Colonic mucosa (tissue), 4 donors: ENCODE measurements around the gene VSX1. TPM values are rescaled to one million over a fixed set of nuclear protein-coding genes. Genes with fewer than 3 reads are reported as not detected.

Source experiments
- DNase-seq: peaks from one replicate; pipeline ENCODE4 v3.0.0-alpha.2; 2020
- H3K27ac ChIP-seq: fragments of 200-600 bp; one replicate; pipeline ENCODE4 v1.8.0; 2021
- H3K27me3 ChIP-seq: fragments of 200-600 bp; one replicate; pipeline ENCODE4 v1.8.0; 2021
- H3K36me3 ChIP-seq: fragments of 200-600 bp; one replicate; pipeline ENCODE4 v1.8.0; 2021
- H3K4me1 ChIP-seq: fragments of 200-600 bp; one replicate; pipeline ENCODE4 v1.8.0; 2021; ENCODE audit warnings: mild to moderate bottlenecking
- H3K4me3 ChIP-seq: fragments of 200-600 bp; one replicate; pipeline ENCODE4 v1.8.0; 2021
- H3K9ac ChIP-seq, 2 donors: one replicate each; pipeline ENCODE4 v1.7.0; 2013; ENCODE audit warnings: control low read depth in 2 of 2, low read depth in 2 of 2, low read length in 2 of 2
- H3K9me3 ChIP-seq: fragments of 200-600 bp; one replicate; pipeline ENCODE4 v1.8.0; 2021
- intact Hi-C: fragments of 100-400 bp; cut with DNase I; formaldehyde crosslinking; loops from one replicate; pipeline ENCODE4 v1.14.1; 2022
- total RNA-seq, 2 donors: library from RNA; stranded (reverse); fragmentation: NEBNext Ultra II Directional in 1 of 2; extraction: Animal tissue kit (Norgen Biotek cat#: 25700) in 1 of 2; gene quantifications; one replicate each; pipeline ENCODE4 v1.2.1, GENCODE V29; 2021
- TF ChIP-seq, protein P1 (sequence below): fragments of 200-600 bp; IDR thresholded peaks from one replicate; pipeline ENCODE4 v1.8.0; 2022; ENCODE audit warnings: antibody characterized with exemption, mild to moderate bottlenecking
- donor health status: healthy.
- donor health status: DM: no; HTN: no; CAD: no.
- donor health status: DM: no; HTN: no; CAD: no.

VSX1 gene
- total RNA-seq, 2 donors from 2014 or later = not detected

GRCh38 chr20:25076731-25077609 lies 5.0 kb downstream of the VSX1 start:
- Histone ChIP-seq H3K9ac (no peak overlapping the region), H3K27me3 (peaks cover 13% of the 10 kb centered on the region), H3K4me3 (peak overlapping the region; percentile 10), H3K36me3 (no peaks in the 10 kb centered on the region), H3K4me1 (no peaks in the 10 kb centered on the region), H3K9me3 (no peaks in the 10 kb centered on the region), H3K27ac (no peak overlapping the region)
- TF ChIP-seq, protein P1, sequence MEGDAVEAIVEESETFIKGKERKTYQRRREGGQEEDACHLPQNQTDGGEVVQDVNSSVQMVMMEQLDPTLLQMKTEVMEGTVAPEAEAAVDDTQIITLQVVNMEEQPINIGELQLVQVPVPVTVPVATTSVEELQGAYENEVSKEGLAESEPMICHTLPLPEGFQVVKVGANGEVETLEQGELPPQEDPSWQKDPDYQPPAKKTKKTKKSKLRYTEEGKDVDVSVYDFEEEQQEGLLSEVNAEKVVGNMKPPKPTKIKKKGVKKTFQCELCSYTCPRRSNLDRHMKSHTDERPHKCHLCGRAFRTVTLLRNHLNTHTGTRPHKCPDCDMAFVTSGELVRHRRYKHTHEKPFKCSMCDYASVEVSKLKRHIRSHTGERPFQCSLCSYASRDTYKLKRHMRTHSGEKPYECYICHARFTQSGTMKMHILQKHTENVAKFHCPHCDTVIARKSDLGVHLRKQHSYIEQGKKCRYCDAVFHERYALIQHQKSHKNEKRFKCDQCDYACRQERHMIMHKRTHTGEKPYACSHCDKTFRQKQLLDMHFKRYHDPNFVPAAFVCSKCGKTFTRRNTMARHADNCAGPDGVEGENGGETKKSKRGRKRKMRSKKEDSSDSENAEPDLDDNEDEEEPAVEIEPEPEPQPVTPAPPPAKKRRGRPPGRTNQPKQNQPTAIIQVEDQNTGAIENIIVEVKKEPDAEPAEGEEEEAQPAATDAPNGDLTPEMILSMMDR = no peak
- no peak for DNase-seq
- intact Hi-C loops = no loop called here

DNA sequence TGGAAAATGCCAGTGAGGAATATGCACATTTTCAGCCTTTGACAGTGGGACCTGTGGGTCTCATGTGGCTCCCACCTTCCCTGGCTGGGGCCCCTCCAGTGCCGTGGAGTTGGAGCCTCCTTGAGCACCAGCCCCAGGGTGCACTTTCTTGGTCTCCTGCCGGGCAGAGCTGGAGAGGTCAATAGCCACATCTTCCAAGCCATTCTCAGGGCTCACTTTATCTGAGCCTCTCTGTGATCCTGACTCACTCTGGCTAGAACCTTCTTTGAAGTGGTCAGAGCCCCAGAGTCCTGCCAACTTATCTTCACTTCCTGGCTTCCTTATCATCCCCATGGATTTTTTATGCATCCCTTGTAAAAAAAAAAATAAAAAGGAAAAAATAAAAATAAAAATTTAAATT lies 5.7 kb downstream of the VSX1 start:
- H3K4me3 ChIP-seq = no peak overlapping the region
- TF ChIP-seq, protein P1 = no peak
- intact Hi-C loops = no loop called here
- H3K4me1 ChIP-seq = no peaks in the 10 kb centered on the region
- peaks cover 6% of the 10 kb centered on the region for H3K27me3 ChIP-seq
- no peak for DNase-seq
- H3K27ac ChIP-seq = no peak overlapping the region
- H3K9ac ChIP-seq = no peak overlapping the region
- H3K9me3 ChIP-seq = no peaks in the 10 kb centered on the region
- H3K36me3 ChIP-seq = no peaks in the 10 kb centered on the region

- peak; percentile 11 for DNase-seq
- H3K27ac ChIP-seq = no peak overlapping the region
- intact Hi-C loops = loop anchor here (5.0 kb wide), 1 partner anchor 104 kb away; no protein-coding TSS in a partner anchor
- no peaks in the 10 kb centered on the region for H3K9me3 ChIP-seq
- H3K36me3 ChIP-seq = no peaks in the 10 kb centered on the region
- H3K27me3 ChIP-seq = peaks cover 7% of the 10 kb centered on the region
- no peak overlapping the region for H3K4me3 ChIP-seq
- H3K9ac ChIP-seq = no peak overlapping the region
- TF ChIP-seq, protein P1 = no peak
- H3K4me1 ChIP-seq = no peaks in the 10 kb centered on the region
Observed at GRCh38 chr20:25073544-25073943, 8.4 kb downstream of the VSX1 start.

DNA sequence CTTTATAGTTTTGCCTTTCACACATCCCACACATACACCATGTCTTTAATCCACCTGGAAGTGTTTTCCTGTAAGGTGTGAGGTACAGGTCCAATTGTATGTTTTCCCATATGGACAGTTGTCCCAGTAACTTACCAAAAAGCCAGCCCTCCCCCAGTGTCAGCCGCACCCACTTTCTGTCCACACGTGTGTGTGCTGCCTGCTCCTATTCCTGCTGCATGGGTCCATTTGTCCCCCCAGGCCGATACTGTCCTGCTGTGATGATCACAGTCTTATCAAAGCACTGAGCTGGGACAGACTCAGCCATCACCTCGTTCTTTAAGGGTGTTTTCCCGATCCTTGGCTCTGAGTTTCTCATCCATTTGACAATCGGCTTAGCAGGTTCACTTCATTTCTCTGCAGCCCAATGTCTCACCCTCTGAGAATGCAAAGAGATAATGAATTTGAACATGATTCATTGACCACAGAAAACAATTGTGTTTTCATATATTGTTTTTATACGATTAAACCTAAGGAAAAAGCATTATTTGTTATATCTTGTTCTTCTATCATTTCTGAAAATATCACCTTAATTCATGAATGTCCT lies 9.6 kb downstream of the VSX1 start:
- DNase-seq = peak; percentile 11
- intact Hi-C loops = loop anchor here (5.0 kb wide), 1 partner anchor 105 kb away; no protein-coding TSS in a partner anchor

DNA sequence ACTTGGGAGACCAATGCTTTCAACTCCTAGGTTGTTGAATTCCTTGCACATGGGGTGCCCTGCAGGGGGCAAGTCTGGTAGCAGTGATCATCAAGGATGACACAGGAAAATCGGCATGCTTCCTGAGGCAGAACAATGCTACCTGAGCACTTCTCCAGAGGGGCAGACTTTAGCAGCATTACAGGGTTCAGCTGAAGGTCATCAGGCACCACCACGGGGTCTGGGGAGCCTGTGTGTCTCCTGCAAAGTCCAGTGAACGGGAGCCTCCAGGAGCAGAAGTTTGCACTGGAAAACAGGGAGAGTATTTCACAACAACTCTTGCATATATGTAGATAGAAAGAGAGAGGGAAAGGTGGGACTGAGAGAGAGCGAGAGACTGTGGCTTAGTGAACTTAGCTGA lies 10.2 kb downstream of the VSX1 start:
- no peak for DNase-seq
- no peaks in the 10 kb centered on the region for H3K9me3 ChIP-seq
- no peaks in the 10 kb centered on the region for H3K36me3 ChIP-seq
- H3K9ac ChIP-seq = no peak overlapping the region
- H3K4me3 ChIP-seq = no peak overlapping the region
- TF ChIP-seq, protein P1 = no peak
- no peak overlapping the region for H3K27ac ChIP-seq
- no peaks in the 10 kb centered on the region for H3K4me1 ChIP-seq
- intact Hi-C loops = loop anchor here (5.0 kb wide), 1 partner anchor 106 kb away; no protein-coding TSS in a partner anchor
- H3K27me3 ChIP-seq = peaks cover 7% of the 10 kb centered on the region

More for the DNA sequence above, 9.6 kb downstream of the VSX1 start:
- H3K9ac ChIP-seq = no peak overlapping the region
- H3K4me3 ChIP-seq = no peak overlapping the region
- peaks cover 7% of the 10 kb centered on the region for H3K27me3 ChIP-seq
- TF ChIP-seq, protein P1 = no peak
- no peak overlapping the region for H3K27ac ChIP-seq
- no peaks in the 10 kb centered on the region for H3K36me3 ChIP-seq
- no peaks in the 10 kb centered on the region for H3K9me3 ChIP-seq
- no peaks in the 10 kb centered on the region for H3K4me1 ChIP-seq
